ENCODE measurements around the gene PPP1CB. TPM values are rescaled to one million over a fixed set of nuclear protein-coding genes. Genes with fewer than 3 reads are reported as not detected.

PPP1CB gene
- total and polyA plus RNA-seq, 10 of the 15 experiments (the other 5 are each of a cell fraction or from before 2014, with no cell fraction given) = 37.5 to 176 (median 84.9) TPM

DNA sequence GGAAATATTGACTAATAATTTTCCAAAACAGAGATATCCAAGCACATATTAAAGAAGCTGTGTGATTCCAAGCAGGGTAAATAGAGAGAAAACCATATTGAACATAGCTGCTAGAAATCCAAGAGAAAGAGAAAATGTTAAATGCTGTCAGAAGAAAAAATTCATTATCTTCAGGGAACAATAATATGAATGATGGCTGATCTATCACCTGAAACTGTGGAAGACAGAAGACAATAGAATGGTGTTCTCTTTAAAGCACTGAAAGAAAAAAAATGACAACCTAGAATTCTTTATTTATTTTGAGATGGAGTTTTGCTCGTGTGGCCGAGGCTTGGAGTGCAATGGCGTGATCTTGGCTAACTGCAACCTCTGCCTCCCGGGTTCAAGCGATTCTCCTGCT, 17.3 kb downstream of the PPP1CB start:
- 87% methylated on average over 5 of the region's 5 CpGs for WGBS (ENCODE audit: insufficient coverage, insufficient replicate concordance, low lambda C conversion rate, missing lambda C conversion rate)
- in situ Hi-C loops (cut with MboI) = no loop called here
- CTCF ChIA-PET = interaction anchor here (1.1 to 2.5 kb wide), 3 partner anchors 9 to 203 kb away, joined by 3 to 13 read pairs (median 3); no protein-coding TSS in a partner anchor

More for the DNA sequence above, 17.3 kb downstream of the PPP1CB start:
- Histone ChIP-seq H3K4me1 (ENCODE audit: control insufficient read depth, insufficient read depth, low read length) (no peaks in the 10 kb centered on the region), H3K27me3 (replicated peaks in 1 of 2; ENCODE audit: control insufficient read depth in 2 of 2, insufficient read depth in 2 of 2, low read length in 1 of 2) (no peaks in the 10 kb centered on the region), H3K27ac (ENCODE audit: control insufficient read depth, insufficient read depth) (no peak overlapping the region), H3K4me2 (ENCODE audit: control insufficient read depth, insufficient read depth) (no peak overlapping the region), H2AFZ (ENCODE audit: control insufficient read depth, low read depth, low read length) (no peak overlapping the region), H3K36me3 (ENCODE audit: control insufficient read depth in 2 of 2, insufficient read depth in 2 of 2, low read length in 1 of 2) (no peaks in the 10 kb centered on the region; a peak in 2 of 4 replicates), H3K9me3 (replicated peaks; ENCODE audit: control insufficient read depth, insufficient read depth, low read length) (peaks cover 1% of the 10 kb centered on the region; the same call in 2 of the 3 replicates), H3K79me2 (ENCODE audit: control insufficient read depth, insufficient read depth, low read length) (peaks cover 86% of the 10 kb centered on the region), H4K20me1 (ENCODE audit: control insufficient read depth, insufficient read depth) (no peaks in the 10 kb centered on the region; the same call in 1 of the 2 replicates), H3K9ac (ENCODE audit: control insufficient read depth, insufficient read depth, low read length) (no peak overlapping the region), H3K4me3 (no peak overlapping the region)
- ChIA-PET POLR2A (interaction anchor here (0.6 to 0.9 kb wide), 2 partner anchors 147 to 174 kb away, joined by 3 read pairs; no protein-coding TSS in a partner anchor), SMC1A (ENCODE audit: uncharacterized antibody, unreplicated experiment) (interaction anchor here (1.5 to 1.9 kb wide), 3 partner anchors 8 to 175 kb away, joined by 3 to 5 read pairs (median 5); no protein-coding TSS in a partner anchor), RAD21 (ENCODE audit: unreplicated experiment) (no interaction called here)
- no TSS peak for BruUV-seq (replicated peaks)
- FAIRE-seq (no peak), DNase-seq (ENCODE audit: low read depth, low spot score) (no peak), ATAC-seq (no peak)
- intact Hi-C loops (cut with micrococcal nuclease; ENCODE audit: unreplicated experiment) = no loop called here
- TF ChIP-seq RB1 (IDR thresholded peaks at IDR 0.05; ENCODE audit: borderline replicate concordance) = no peak
- no peak for TF ChIP-seq POLR2AphosphoS5 (IDR thresholded peaks at IDR 0.05; ENCODE audit: low read length)
- TF ChIP-seq, protein P1, sequence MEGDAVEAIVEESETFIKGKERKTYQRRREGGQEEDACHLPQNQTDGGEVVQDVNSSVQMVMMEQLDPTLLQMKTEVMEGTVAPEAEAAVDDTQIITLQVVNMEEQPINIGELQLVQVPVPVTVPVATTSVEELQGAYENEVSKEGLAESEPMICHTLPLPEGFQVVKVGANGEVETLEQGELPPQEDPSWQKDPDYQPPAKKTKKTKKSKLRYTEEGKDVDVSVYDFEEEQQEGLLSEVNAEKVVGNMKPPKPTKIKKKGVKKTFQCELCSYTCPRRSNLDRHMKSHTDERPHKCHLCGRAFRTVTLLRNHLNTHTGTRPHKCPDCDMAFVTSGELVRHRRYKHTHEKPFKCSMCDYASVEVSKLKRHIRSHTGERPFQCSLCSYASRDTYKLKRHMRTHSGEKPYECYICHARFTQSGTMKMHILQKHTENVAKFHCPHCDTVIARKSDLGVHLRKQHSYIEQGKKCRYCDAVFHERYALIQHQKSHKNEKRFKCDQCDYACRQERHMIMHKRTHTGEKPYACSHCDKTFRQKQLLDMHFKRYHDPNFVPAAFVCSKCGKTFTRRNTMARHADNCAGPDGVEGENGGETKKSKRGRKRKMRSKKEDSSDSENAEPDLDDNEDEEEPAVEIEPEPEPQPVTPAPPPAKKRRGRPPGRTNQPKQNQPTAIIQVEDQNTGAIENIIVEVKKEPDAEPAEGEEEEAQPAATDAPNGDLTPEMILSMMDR (IDR thresholded peaks at IDR 0.05 in 2 of 3, conservative IDR thresholded peaks at IDR 0.05 in 1 of 3; ENCODE audit: control insufficient read depth in 2 of 3, extremely low read depth in 1 of 3, insufficient read depth in 1 of 3, low read depth in 3 of 3, low read length in 3 of 3) = no peak
- no peak for TF ChIP-seq NFIC (IDR thresholded peaks at IDR 0.05; ENCODE audit: low read depth, low read length)
- no peak for TF ChIP-seq RFX5 (IDR thresholded peaks at IDR 0.05; ENCODE audit: low read depth, low read length)
- TF ChIP-seq KDM1A (IDR thresholded peaks at IDR 0.05; ENCODE audit: borderline replicate concordance) = no peak
- TF ChIP-seq, protein P2, sequence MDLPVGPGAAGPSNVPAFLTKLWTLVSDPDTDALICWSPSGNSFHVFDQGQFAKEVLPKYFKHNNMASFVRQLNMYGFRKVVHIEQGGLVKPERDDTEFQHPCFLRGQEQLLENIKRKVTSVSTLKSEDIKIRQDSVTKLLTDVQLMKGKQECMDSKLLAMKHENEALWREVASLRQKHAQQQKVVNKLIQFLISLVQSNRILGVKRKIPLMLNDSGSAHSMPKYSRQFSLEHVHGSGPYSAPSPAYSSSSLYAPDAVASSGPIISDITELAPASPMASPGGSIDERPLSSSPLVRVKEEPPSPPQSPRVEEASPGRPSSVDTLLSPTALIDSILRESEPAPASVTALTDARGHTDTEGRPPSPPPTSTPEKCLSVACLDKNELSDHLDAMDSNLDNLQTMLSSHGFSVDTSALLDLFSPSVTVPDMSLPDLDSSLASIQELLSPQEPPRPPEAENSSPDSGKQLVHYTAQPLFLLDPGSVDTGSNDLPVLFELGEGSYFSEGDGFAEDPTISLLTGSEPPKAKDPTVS (IDR thresholded peaks at IDR 0.05; ENCODE audit: low read depth, low read length) = no peak
- no peak for TF ChIP-seq JUNB (IDR thresholded peaks at IDR 0.05)
- TF ChIP-seq NBN (IDR thresholded peaks at IDR 0.05) = no peak
- no peak for TF ChIP-seq ASH2L (IDR thresholded peaks at IDR 0.05; ENCODE audit: borderline replicate concordance, low read depth)
- TF ChIP-seq MEF2B (IDR thresholded peaks at IDR 0.05; ENCODE audit: partially characterized antibody, poor library complexity, severe bottlenecking) = no peak
- TF ChIP-seq, protein P3, sequence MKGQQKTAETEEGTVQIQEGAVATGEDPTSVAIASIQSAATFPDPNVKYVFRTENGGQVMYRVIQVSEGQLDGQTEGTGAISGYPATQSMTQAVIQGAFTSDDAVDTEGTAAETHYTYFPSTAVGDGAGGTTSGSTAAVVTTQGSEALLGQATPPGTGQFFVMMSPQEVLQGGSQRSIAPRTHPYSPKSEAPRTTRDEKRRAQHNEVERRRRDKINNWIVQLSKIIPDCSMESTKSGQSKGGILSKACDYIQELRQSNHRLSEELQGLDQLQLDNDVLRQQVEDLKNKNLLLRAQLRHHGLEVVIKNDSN (IDR thresholded peaks at IDR 0.05; ENCODE audit: borderline replicate concordance, extremely low read length, insufficient read depth, low read depth, low read length) = no peak
- TF ChIP-seq EZH2 (IDR thresholded peaks at IDR 0.05; ENCODE audit: borderline replicate concordance, control insufficient read depth, low read depth, low read length) = no peak
- TF ChIP-seq, protein P4, sequence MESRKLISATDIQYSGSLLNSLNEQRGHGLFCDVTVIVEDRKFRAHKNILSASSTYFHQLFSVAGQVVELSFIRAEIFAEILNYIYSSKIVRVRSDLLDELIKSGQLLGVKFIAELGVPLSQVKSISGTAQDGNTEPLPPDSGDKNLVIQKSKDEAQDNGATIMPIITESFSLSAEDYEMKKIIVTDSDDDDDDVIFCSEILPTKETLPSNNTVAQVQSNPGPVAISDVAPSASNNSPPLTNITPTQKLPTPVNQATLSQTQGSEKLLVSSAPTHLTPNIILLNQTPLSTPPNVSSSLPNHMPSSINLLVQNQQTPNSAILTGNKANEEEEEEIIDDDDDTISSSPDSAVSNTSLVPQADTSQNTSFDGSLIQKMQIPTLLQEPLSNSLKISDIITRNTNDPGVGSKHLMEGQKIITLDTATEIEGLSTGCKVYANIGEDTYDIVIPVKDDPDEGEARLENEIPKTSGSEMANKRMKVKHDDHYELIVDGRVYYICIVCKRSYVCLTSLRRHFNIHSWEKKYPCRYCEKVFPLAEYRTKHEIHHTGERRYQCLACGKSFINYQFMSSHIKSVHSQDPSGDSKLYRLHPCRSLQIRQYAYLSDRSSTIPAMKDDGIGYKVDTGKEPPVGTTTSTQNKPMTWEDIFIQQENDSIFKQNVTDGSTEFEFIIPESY (IDR thresholded peaks at IDR 0.05) = no peak
- no peak for TF ChIP-seq GABPA (IDR thresholded peaks at IDR 0.05; ENCODE audit: low read depth)
- TF ChIP-seq POLR2AphosphoS2 (IDR thresholded peaks at IDR 0.05; ENCODE audit: low read depth, low read length) = no peak

Measured in GM12878 (cell line).